Type B pancreatic cell (in vitro differentiated cells): ENCODE data around the gene FCF1. TPM values are rescaled to one million over a fixed set of nuclear protein-coding genes. Genes with fewer than 3 reads are reported as not detected.

ENCODE experiments used
- DNase-seq: peaks from one replicate; pipeline ENCODE4 v3.0.0; 2021; ENCODE audit warnings: mixed read lengths; ENCODE audit not compliant: unreplicated experiment; ENCODE audit errors: extremely low spot score
- H3K27ac Mint-ChIP-seq: 2 replicates; pipeline ENCODE4 v1.8.0; 2021; ENCODE audit warnings: mild to moderate bottlenecking, mixed read lengths
- H3K27me3 Mint-ChIP-seq: 2 replicates; pipeline ENCODE4 v1.8.0; 2021; ENCODE audit warnings: mixed read lengths
- H3K36me3 Mint-ChIP-seq: 2 replicates; pipeline ENCODE4 v1.8.0; 2021; ENCODE audit warnings: mixed read lengths
- H3K4me1 Mint-ChIP-seq: one replicate; pipeline ENCODE4 v1.8.0; 2021; ENCODE audit warnings: mixed read lengths; ENCODE audit not compliant: unreplicated experiment
- H3K4me3 Mint-ChIP-seq: 2 replicates; pipeline ENCODE4 v1.8.0; 2021; ENCODE audit warnings: mild to moderate bottlenecking, mixed read lengths
- H3K9me3 Mint-ChIP-seq: 2 replicates; pipeline ENCODE4 v1.8.0; 2021; ENCODE audit warnings: mixed read lengths
- CTCF ChIP-seq: fragments of 200-600 bp; sonication (generic); conservative IDR thresholded peaks from 2 replicates; pipeline ENCODE4 v1.5.0; 2021; ENCODE audit warnings: antibody characterized with exemption, mild to moderate bottlenecking
- long read RNA-seq: library from polyadenylated mRNA; unstranded; transcript quantifications from one replicate; pipeline ENCODE4 v2.0.0, GENCODE V29; 2020
- total RNA-seq: library from RNA; stranded (reverse); gene quantifications from 2 replicates; pipeline ENCODE4 v1.2.1, GENCODE V29; 2021; ENCODE audit warnings: low replicate concordance

Gene FCF1
- 44.6 and 48.0 TPM in 2 replicates for total RNA-seq
- long read RNA-seq, partial matches to known transcripts, result 6 of 9 reads
- long read RNA-seq, other reads (novel, unspliced or antisense), result 3 of 9 reads

GRCh38 chr14:74712499-74713394 is at the start of gene FCF1, which contains the start of gene AREL1:
Gene FCF1, plus strand, starts transcription at chr14:74713144. Its CDS starts 54 bp downstream, at chr14:74713198.
Gene AREL1, minus strand, starts transcription at chr14:74713080. Its CDS starts 27,465 bp downstream, at chr14:74685615.
- DNase-seq, result peak; percentile 81
- no peaks in the 10 kb centered on the region for H3K9me3 Mint-ChIP-seq
- peak within 1 kb of the TSS; percentile 97 for H3K27ac Mint-ChIP-seq
- H3K4me1 Mint-ChIP-seq, result peaks cover 18% of the 10 kb centered on the region
- peak within 1 kb of the TSS; percentile 100 for H3K4me3 Mint-ChIP-seq
- H3K27me3 Mint-ChIP-seq, result no peaks in the 10 kb centered on the region
- H3K36me3 Mint-ChIP-seq, result peaks cover 3% of the 10 kb centered on the region
- no peak for TF ChIP-seq CTCF

- no peak for TF ChIP-seq CTCF
- Mint-ChIP-seq H3K4me1 (no peaks in the 10 kb centered on the region), H3K27ac (no peak overlapping the region), H3K36me3 (peaks cover 18% of the 10 kb centered on the region), H3K27me3 (no peaks in the 10 kb centered on the region), H3K4me3 (no peak overlapping the region), H3K9me3 (no peaks in the 10 kb centered on the region)
- DNase-seq, result no peak
These were observed 49.1 kb upstream of the FCF1 start for GRCh38 chr14:74663884-74664283.

GRCh38 chr14:74664717-74665116 is 48.2 kb upstream of the FCF1 start:
- Mint-ChIP-seq H3K27me3 (no peaks in the 10 kb centered on the region), H3K36me3 (peaks cover 21% of the 10 kb centered on the region)

GRCh38 chr14:74667758-74668157 is 45.2 kb upstream of the FCF1 start:
- H3K36me3 Mint-ChIP-seq, result peaks cover 24% of the 10 kb centered on the region
- H3K27ac Mint-ChIP-seq, result no peak overlapping the region
- DNase-seq, result no peak
- H3K9me3 Mint-ChIP-seq, result no peaks in the 10 kb centered on the region
- no peaks in the 10 kb centered on the region for H3K4me1 Mint-ChIP-seq
- TF ChIP-seq CTCF, result no peak
- no peak overlapping the region for H3K4me3 Mint-ChIP-seq
- H3K27me3 Mint-ChIP-seq, result no peaks in the 10 kb centered on the region

More at GRCh38 chr14:74664717-74665116, 48.2 kb upstream of the FCF1 start:
- no peak for TF ChIP-seq CTCF
- Mint-ChIP-seq H3K9me3 (no peaks in the 10 kb centered on the region), H3K27ac (no peak overlapping the region), H3K4me3 (no peak overlapping the region), H3K4me1 (no peaks in the 10 kb centered on the region)
- no peak for DNase-seq

GRCh38 chr14:74669256-74669655 is 43.7 kb upstream of the FCF1 start:
- H3K4me1 Mint-ChIP-seq, result no peaks in the 10 kb centered on the region
- H3K9me3 Mint-ChIP-seq, result no peaks in the 10 kb centered on the region
- no peaks in the 10 kb centered on the region for H3K27me3 Mint-ChIP-seq
- TF ChIP-seq CTCF, result no peak
- H3K4me3 Mint-ChIP-seq, result no peak overlapping the region
- peaks cover 15% of the 10 kb centered on the region for H3K36me3 Mint-ChIP-seq
- H3K27ac Mint-ChIP-seq, result no peak overlapping the region
- no peak for DNase-seq
